Anterior cingulate cortex (tissue), 58 donors: ENCODE measurements around the gene DGKG.

Experiments used
- DNase-seq, 58 donors: peaks; one replicate each; lab custom pipeline; 2025; lab: John Stamatoyannopoulos, UW

The DGKG gene

DNA sequence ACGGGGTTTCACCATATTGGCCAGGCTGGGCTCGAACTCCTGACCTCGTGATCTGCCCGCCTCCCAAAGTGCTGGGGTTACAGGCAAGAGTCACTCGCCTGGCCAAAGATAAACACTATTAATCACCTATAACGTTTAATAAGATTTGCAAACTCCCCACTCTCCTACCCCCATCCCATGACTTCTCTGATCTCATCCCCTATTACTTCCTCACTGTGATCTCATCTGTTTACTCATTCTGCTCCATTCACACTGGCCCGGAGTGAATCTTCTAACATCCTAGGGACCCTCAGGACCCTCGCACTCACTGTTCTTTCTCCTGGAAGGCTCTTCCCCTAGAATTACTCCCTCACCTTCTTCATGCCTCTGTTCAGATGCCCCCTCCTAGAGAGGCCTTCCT lies 78.9 kb downstream of the DGKG start:
- DNase-seq, result no peak

DNA sequence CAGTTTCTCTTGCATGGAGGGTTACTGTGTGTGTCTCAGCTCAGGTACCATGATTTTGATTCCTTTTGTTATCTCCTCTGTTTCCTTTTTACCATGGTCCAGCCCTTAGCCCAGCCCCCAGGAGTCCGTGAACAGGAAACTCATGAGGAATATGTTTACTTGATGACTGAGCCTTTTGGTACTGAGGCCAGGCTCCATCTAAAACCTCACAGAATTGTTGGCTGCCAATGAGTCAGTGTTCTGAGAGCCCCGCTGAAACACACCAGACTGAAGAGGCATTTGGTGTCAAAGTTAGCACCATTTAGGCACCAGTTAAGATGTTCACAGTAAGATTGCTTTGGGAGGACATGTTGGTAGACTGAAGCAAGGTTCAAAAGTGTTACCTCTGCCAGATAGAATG lies 80.9 kb downstream of the DGKG start:
- no peak for DNase-seq

DNA sequence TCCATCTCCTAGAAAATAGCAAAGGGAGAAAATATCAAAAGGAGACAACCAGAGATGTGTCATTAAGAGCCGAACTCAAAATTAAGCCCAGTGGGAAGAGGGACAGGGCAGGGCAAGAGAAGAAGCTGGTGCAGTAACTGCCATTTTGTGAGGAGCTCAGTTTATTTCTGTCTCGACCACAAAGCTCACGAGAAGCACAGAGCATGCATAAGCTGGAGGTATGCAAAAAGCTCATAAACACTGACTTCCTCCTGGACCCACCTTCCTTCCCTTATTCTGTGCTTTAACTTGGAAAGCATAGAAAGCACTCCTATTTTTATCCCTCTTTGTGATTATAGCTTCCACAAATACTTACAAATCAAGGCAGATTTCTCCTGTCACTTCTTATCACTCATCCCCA lies 81.3 kb downstream of the DGKG start:
- DNase-seq, result no peak

DNA sequence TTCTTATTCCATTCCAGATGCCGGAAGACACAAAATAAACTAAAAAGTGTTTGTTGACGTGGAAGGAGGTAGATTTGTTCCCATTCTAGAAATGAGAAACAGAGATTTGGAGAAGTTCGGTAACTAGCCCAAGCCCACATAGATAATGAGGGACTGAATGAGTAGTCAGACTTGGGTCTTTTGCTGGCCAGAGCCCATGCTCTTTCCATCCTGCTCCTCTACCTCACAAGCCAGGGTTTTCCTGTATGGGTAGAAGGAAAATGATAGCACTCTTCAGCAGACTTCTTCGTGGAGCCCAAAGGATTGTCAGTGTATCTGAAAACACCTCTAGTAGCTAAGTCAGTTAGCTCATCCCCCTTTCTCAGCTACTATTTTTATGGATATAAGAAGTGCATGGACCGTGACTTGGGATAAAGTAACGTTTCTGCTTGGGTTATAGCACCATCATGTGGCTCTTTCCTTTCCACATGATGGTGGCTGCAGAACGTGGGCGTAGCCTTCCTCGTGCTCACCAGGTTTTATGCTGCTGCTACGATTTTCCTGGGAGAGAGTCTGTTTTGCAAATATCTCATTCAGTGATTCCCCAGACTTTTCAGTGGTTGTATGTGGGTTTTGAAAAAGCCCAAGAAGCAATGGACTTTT lies 84.6 kb downstream of the DGKG start:
- DNase-seq, result peak in 16 of 58 donors; percentile 1 to 54 (median 14)

DNA sequence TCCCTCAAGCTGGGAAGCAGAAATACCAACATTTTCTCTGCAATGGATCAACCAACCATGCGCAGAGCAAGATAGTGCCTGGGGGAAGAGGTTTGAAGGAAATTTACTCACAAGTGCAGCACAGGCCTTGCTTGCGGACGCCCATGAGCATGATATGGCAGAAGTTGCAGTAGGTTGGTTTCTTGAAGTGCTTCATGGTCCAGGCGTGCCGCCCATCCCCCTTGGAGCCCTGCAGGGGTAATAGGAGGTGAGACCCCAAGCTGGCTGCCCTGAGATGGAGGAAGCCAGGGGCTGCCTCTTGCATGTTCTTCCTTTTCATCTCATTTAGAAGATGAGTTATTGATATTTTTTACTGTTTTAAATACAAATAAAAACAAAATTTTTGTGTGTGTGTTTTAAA lies 86.6 kb downstream of the DGKG start:
- no peak for DNase-seq

DNA sequence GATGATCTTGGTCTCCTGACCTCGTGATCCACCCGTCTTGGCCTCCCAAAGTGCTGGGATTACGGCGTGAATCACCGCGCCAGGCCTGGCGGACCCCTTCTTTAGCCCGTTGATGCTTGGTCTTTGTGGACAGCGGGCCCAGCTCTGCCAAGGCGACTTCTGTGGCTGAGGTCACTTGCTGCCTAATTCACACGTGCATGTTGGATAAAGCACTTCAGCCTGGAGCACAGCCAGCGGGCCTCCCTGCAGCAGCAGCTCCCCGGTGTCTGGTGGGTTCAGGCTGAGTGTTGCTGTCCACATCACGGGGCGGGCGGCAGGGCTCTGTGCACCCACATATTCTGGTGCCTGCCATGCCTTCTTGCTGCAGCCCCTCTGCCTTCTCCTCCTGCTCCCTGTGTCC lies 88.4 kb downstream of the DGKG start:
- DNase-seq, result peak in 4 of 58 donors; percentile 4 to 11 (median 9)

DNA sequence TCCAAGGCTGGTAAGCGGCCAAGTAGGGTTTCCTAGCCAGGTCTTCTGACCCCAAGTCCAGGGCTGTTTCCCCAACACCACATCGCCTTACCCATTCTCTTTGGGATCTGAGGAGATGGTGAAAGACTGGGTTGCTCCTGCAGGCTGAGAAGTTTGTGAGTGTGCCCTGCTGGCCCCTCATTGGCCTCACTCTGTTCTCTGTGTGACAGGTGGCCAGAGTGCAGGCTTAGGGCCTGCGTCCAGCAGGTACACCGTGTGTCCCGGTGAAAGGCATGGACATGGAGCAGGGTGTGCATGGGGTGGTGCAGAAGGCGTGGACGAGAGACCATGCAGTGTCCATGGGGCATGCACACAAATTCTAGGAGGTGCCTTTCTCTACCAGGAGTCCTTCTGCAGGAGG lies 91.3 kb downstream of the DGKG start:
- no peak for DNase-seq

DNA sequence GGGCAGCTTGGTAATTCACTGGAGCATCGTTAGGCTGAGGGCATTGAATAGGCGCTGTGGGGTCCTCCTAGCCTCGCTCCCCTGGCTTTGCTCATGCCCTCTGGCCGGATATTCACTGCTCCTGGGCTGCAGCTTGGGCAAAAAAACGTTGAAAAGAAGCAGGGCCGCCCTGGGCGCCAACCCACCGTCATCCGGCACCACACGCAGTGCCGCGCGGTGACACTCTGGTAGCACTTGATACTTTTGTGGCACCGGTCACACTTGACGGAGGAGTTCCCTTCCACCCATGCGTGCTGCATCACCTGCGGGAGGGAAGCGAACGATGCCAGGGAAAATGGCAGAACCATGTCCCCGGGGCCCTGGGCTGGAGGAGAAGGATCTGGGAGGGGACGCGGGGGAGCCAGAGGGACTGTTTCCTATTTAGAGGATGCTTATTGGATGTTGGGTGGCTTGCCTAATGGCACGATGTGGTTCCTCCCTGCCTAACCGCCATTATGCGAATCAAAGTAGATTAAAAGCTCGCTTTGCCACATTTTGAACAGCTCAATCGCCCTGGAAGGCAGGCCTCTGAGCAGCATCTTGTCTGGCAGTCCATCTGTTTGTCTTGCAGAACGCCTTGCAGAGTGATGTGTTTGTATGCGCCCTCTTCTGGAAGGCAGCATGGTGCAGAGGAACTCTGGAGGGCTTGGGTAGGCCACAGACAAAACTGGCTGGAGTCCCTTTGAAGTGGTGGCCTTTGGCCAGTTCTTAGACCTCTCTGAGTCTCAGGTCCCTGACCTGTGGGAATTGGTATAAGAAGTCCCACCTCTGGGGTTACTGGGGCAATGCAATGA lies 93.2 kb downstream of the DGKG start:
- peak in 2 of 58 donors; percentile 4 to 8 for DNase-seq

DNA sequence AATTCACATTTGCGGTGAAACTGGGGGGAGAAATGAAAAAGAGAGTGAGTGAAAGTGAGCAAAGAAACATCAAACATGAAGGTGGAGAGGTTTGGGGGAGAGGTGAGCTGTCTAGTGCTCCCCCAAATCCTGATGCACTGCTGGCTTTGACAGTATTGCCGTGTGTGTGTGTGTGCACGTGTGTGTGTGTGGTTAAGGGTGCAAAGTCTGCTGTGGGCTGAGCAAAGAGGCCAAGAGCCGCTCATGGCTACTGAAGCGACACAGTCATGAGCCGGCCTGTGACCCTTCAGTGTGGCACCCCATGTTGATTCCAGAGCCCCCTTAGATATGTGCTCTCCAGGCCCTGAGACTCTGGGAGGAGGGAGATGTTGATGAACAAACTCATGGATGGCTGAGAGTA lies 94.3 kb downstream of the DGKG start:
- no peak for DNase-seq

DNA sequence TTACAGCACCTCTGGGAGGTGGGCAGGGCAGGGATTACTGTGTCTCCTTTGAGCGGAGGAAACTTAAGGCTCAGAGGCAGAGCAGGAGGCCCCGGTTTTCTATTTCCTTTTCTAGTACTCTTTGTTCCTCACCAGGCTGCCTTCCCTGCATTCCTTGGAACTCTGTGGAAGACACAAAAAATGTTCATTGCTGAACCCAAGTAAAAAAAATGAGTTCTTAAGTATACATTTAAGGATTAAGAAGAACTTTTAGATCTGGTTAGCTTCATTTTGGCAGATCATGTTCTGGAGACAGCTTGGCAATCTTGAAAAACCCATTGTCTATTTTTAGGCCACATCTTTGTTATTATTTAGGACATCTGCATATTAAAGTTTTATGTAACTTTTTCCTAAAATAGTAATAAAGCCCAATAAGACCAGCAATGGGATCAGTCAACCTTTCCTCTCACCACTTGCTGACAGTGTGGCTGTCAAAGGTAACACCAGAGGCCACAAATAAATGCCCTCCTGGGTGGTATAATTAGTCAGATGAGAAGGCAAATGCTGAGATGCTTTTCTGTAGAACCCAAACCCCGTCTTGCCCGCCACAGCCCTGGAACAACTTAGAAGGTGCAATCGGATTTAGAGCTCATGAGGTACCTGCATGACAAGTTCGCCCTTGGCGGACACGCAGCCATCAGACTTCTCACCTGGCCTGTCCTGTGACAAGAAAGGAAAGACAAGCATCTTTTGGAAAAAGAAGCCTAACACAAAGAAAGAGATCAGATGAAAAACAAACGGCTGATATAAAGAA lies 97.2 kb downstream of the DGKG start:
- DNase-seq, result no peak

DNA sequence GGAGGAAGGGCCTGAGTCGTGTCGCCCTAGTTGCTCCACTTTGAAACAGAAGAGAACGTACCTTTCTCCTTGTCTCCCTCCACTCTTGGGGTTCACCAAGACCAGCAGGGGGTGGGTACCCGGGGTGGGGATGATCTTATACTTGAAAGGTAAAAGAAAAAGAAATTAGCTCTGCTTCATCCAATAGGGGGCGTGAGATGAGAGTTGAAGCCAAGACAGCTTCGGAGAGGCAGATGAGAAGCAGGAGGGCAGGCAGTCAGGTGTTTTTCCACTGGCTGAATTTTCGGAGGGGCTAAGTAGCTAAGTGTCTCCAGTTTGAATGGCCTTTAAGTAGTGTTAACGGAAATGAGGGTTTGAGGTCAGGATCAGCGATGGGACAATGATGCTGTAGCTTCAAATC lies 100.4 kb downstream of the DGKG start:
- no peak for DNase-seq

DNA sequence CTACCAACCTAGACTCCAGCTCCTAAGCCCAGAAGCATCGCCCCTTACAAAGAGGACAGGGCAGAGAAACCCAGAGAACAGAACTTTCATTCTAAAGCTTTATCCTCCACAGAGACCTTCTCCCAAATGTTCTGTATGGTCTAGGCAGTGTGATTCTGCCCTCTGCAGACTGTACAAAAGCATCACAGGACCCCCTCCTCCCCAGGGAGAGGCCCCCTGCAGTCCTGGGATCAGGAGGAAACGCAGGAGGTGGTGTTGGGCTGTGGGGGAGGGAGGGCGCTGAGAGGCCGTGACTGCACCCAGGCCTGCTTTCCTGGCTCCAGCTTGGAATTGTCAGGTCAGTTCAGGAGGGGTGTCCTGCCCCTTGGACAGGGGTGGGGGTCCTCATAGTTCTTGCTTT lies 101.3 kb downstream of the DGKG start:
- no peak for DNase-seq

DNA sequence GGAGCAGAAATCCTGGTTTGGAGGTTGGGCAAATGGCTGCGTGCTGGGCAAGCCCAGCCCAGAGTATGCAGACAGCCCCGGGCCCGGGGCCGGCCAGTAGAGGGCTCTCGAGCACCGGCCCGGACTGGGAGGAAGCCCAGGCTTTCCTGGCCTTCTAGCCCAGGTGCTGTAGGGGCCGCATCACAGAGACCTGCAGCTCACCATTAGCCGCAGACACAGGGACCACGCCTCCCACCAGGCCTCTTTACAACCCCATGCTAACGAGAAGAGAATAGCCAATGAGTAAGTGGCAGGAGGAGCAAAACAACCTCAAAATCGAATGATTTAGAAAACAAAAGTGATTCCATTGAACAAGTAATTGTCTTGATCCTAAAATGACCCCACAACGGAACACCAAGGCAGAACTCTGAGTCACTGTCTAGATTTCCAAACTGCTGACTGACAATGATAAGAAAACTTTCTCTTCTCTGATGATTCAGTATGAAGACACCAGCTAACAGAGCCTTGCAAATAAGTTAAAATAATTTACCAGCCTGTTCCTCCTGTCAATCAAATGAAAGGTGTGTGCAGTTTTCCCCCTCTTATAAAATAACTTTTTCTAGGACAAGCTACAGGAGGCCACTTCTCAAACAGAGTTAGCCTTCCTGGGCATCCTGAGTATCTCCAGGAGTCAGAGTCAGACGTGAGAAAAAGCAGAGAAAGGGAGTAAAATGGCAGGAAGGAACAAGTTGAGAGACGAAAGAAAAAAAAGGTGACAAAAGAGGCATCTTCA lies 102.2 kb downstream of the DGKG start:
- peak in 41 of 58 donors; percentile 5 to 61 (median 23) for DNase-seq

DNA sequence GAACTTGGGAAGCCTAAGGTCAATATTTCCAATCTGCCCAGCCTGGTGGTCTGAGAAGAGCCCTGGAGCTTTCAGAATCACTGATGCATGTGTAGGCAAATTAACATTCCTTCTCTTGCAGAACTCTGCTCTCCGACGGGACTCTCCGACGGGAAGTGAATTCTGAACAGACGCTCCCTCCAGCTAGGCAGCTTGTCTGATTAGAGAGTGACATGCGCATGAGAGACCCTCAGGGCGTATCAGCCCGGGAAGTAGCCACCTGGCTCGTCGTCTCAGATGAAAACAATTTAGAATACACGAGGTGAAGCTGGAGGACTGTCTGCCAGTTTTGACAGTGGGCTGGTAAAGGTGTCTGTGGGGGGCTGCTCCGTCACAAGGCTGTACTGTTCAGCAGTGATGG lies 103.1 kb downstream of the DGKG start:
- DNase-seq, result no peak

DNA sequence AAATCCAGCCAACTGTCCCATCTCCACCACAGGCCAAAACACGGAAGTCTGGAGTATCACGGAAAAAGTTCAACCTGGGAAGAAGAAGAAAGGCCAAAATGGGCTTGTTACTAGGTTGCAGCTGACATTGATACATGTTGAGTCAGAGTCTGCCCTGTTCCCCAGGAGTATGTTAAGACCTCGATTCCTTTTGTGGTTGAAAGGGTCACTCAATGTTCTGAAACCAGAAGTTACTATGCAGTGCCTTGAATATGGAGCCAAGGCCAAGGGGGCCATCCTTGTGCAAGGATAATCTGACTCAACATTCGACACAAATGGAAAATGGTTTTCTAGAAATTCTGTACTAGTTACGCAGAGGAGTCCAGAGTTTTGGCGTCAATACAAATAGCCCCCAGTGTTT lies 104.2 kb downstream of the DGKG start:
- no peak for DNase-seq

DNA sequence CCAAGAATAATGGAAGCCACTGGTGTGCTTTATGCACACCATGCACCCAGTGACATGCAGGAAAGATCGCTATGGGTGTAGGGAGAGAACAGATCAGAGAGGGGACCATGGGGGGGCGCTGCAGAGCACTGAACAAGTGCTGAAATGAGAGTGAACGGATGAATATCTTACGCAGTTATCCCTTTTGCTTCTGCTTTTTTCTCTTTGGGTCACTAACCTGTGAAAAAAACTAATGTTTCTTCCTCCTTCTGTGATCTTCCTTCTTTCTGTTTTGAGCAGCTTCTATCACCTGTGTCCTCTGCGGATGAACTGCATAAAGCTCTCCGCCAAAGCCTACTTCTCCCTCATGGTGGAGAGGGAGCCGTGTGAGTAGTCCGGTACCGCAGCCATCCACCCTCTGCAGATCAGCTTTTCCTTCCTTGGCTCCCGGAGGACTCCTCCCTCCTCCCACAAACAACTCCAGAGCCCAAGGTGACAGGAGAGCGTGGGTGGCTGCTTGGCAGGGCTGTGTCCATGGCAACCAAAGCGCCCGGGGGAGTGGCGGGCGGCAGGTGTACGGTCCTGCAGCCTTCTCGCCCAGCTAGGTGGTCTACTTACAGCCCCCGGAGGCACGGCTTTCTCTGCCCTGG lies 106.2 kb downstream of the DGKG start:
- DNase-seq, result peak in 36 of 58 donors; percentile 3 to 74 (median 38)

DNA sequence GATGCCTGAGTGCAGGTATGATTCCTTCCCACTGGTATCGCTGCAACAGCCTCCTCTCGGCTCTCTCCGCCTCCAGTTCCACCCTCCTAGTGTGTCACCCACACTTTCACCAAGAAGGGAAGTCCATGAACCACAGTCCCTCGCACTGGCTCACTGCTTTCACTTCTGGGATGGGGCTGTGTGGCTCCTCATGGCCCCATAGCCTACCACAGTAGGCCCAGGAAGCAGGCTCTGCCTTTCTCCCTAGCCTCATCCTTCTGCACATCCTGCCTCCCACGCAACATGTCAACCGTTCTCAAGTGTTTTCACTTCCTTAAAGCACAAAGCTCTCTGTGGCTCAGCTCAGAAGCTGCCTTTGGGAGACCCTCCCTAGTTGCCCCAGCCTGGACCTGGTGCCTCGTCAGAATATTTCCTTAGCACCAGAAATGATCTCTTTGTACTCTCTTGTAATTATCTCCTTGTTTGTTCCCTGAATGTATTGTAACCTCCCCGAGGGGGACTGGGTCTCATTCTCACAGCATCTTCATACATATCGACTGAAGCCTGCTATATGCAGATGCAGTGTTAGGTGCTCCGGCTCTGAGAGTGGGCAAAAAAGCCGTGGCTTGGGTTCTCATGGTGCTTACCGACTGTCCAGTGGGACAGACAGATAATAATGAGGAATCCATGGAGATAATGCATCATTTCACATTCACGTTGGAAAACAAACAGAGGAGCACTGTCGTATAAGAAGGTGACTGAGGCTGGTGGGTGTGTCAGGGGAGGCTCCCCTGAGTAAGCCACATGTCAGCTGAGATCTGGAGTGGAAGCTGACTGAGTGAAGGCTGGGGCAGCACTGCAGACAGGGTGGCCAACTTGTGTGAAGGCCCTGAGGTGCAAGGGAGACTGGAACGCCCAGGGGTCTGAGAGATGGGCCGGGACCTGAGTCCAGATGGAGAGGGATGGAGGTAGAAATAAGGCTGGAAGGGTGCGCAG lies 107.1 kb downstream of the DGKG start:
- DNase-seq, result peak in 32 of 58 donors; percentile 5 to 66 (median 20)

DNA sequence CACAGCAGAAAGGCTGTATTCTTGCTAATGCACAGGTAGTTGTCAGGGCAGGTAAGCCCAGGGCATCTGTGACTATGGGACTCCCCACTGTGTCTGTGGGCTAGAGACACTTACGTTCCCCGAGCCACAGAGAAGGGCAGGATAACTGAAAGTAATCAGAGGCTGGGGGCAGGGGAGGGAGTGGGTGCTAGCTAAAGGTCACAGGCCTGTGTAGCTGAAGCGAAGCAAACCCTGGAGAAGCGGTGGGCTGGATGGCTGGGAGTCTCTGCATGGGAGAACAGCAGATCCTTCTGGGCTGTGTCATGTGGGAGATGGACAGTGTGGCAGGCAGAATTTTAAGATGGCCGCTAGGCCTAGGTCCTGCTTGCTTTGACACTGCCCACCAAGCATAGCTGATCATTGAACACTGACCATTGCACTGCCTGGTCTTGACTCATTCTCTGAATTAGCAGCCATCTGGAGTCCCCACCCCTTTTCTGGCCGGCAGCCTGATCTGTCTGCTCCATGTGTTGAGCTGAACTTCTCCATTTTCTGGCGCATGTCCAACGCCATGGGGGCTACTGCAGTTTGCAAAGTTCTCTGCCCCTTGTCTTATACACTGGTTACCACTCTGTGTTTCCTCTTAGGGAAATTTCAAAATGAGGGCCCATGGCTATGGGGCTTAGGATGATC lies 110.0 kb downstream of the DGKG start:
- peak in 1 of 58 donors; percentile 7 for DNase-seq
